Esophagus muscularis mucosa (tissue), 4 donors: ENCODE results near the gene TBR1. TPM values are rescaled to one million over a fixed set of nuclear protein-coding genes. Genes with fewer than 3 reads are reported as not detected.

Experiments used
- DNase-seq: peaks from one replicate; pipeline ENCODE4 v3.0.0-alpha.2; 2017; ENCODE audit errors: extremely low spot score
- H3K27ac ChIP-seq, 4 donors: fragments of 200-600 bp; sonication (generic); replicated peaks in 1 of 4; 1 replicate in 3 of 4; 2 replicates in 1 of 4; pipeline ENCODE4 v1.5.1; 2016 to 2019; ENCODE audit warnings: mild to moderate bottlenecking in 1 of 4
- H3K27me3 ChIP-seq, 4 donors: fragments of 200-600 bp; sonication (generic); one replicate each; pipeline versions ENCODE4 v1.5.1 to v1.6.0; 2016 to 2019
- H3K36me3 ChIP-seq, 4 donors: fragments of 200-600 bp; sonication (generic); one replicate each; pipeline ENCODE4 v1.5.1; 2016 to 2019
- H3K4me1 ChIP-seq, 4 donors: fragments of 200-600 bp; sonication (generic); one replicate each; pipeline ENCODE4 v1.5.1; 2016 to 2019
- H3K4me3 ChIP-seq, 4 donors: fragments of 200-600 bp; sonication (generic); 1 replicate in 2 of 4; 2 replicates in 2 of 4; pipeline ENCODE4 v1.5.1; 2016 to 2019; ENCODE audit warnings: mild to moderate bottlenecking in 4 of 4, moderate library complexity in 1 of 4
- H3K9me3 ChIP-seq, 4 donors: fragments of 200-600 bp; sonication (generic); 1 replicate in 3 of 4; 2 replicates in 1 of 4; pipeline ENCODE4 v1.5.1; 2016 to 2019
- CTCF ChIP-seq, 3 experiments: fragments of 200-600 bp in 2 of 3; fragments of 450-650 bp in 1 of 3; sonication (generic) in 2 of 3; IDR thresholded peaks; one replicate each; pipeline ENCODE4 v1.5.1; 2017 to 2019; ENCODE audit warnings: antibody characterized with exemption in 3 of 3, mild to moderate bottlenecking in 2 of 3, moderate library complexity in 1 of 3
- EP300 ChIP-seq: sonication (generic); formaldehyde crosslinking; IDR thresholded peaks from one replicate; pipeline ENCODE4 v1.6.1; 2017; ENCODE audit warnings: antibody characterized with exemption
- POLR2A ChIP-seq: fragments of 450-650 bp; IDR thresholded peaks from one replicate; pipeline ENCODE4 v1.6.1; 2017; ENCODE audit warnings: antibody characterized with exemption, moderate library complexity, mild to moderate bottlenecking, low read depth
- POLR2AphosphoS5 ChIP-seq, 2 donors: sonication (generic); formaldehyde crosslinking; IDR thresholded peaks; one replicate each; pipeline ENCODE4 v1.6.1; 2017; ENCODE audit warnings: antibody characterized with exemption in 2 of 2
- WGBS: methylation state at CpG from one replicate; pipeline ENCODE4 v1.1.5; 2018; 5-methylcytosine and 5-hydroxymethylcytosine counted together
- intact Hi-C: fragments of 100-400 bp; cut with DNase I; formaldehyde crosslinking; loops from one replicate; pipeline ENCODE4 v1.15.1; 2023
- total RNA-seq, 4 donors: library from RNA; depleted of rRNA; stranded (reverse); fragments of >200 nt; gene quantifications; one replicate each; pipeline versions ENCODE4 v1.1.0 to v1.2.1, GENCODE V29; 2016

The TBR1 gene
- total RNA-seq, 4 donors from 2014 or later, result not detected

- DNase-seq, result no peak
- Histone ChIP-seq H3K4me3 (peak overlapping the region; percentile 2 to 40 (median 28)), H3K9me3 (no peaks in the 10 kb centered on the region), H3K36me3 (no peaks in the 10 kb centered on the region), H3K27me3 (peaks cover 12 to 88% (median 74%) of the 10 kb centered on the region in 4 donors), H3K4me1 (peaks cover 13 to 33% (median 29%) of the 10 kb centered on the region in 4 donors), H3K27ac (no peak overlapping the region)
- TF ChIP-seq CTCF (IDR thresholded peaks at IDR 0.05) (peak in 1 of 3 experiments; percentile 23), POLR2A (no peak)
- 19% methylated on average over 13 of the region's 13 CpGs for WGBS
- intact Hi-C loops, result no loop called here
Measured at GRCh38 chr2:161426455-161426921, 10.4 kb downstream of the TBR1 start.

DNA sequence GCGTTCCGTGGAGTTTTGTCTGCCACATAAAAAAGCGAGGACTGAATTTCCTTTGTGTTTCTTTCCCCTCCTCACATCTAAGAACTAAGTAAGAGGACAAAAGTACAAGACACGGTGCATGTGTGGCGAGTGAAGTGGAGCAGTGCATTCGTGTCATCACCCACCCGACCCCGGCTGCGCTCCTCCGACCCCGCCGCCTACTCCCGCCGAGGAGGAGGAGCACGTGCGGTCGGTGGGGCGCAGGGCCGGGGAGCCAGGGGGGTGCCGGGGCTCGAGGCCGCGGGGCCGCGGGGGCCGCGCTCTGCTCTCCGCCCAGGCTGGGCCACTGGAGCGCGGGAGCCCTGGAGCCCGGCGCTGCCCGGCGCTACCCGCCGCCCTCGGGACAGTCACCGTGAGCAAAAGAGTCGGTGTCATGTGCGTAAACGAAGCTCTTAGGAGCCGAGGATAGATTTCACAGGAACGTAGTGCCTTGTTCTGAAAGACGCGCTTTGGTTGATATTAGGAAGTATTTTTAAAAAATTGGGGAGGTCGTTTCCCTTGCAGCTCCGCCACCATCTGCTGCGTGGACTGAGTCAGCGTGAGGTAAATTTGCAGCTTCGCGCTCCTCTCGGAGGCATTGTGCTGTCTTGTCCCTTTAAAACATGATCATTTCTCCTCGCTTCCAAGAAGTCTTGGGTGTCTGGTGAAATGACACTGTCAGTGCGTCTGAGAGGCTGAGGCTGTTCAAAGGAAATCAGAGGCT is 11.0 kb downstream of the TBR1 start:
- DNase-seq, result no peak
- Histone ChIP-seq H3K36me3 (no peaks in the 10 kb centered on the region), H3K27me3 (peaks cover 12 to 82% (median 68%) of the 10 kb centered on the region in 4 donors), H3K4me3 (peak overlapping the region; percentile 2 to 40 (median 28)), H3K9me3 (no peaks in the 10 kb centered on the region), H3K4me1 (peaks cover 13 to 33% (median 29%) of the 10 kb centered on the region in 4 donors), H3K27ac (no peak overlapping the region)
- intact Hi-C loops, result no loop called here
- 17% methylated on average over 24 of the region's 54 CpGs for WGBS
- TF ChIP-seq EP300 (no peak), POLR2A (no peak), CTCF (IDR thresholded peaks at IDR 0.05) (no peak), POLR2AphosphoS5 (IDR thresholded peaks at IDR 0.05) (no peak)

GRCh38 chr2:161427664-161428587 is 11.8 kb downstream of the TBR1 start:
- DNase-seq, result no peak
- intact Hi-C loops, result no loop called here
- peaks cover 12 to 74% (median 60%) of the 10 kb centered on the region in 4 donors for H3K27me3 ChIP-seq
- H3K4me1 ChIP-seq, result peaks cover 13 to 33% (median 29%) of the 10 kb centered on the region in 4 donors
- H3K4me3 ChIP-seq, result peak overlapping the region; percentile 2 to 40 (median 28)
- 40% methylated on average over 44 of the region's 64 CpGs for WGBS
- H3K9me3 ChIP-seq, result no peaks in the 10 kb centered on the region
- TF ChIP-seq POLR2AphosphoS5 (IDR thresholded peaks at IDR 0.05) (no peak), POLR2A (no peak)
- H3K36me3 ChIP-seq, result no peaks in the 10 kb centered on the region
- no peak overlapping the region for H3K27ac ChIP-seq

- Histone ChIP-seq H3K27me3 (peaks cover 12 to 49% (median 39%) of the 10 kb centered on the region in 4 donors), H3K36me3 (no peaks in the 10 kb centered on the region), H3K4me1 (peaks cover 4 to 15% (median 14%) of the 10 kb centered on the region in 4 donors), H3K9me3 (peaks cover 0 to 4% (median under 1%) of the 10 kb centered on the region in 4 donors), H3K4me3 (no peak overlapping the region), H3K27ac (no peak overlapping the region)
- intact Hi-C loops, result no loop called here
- TF ChIP-seq CTCF (IDR thresholded peaks at IDR 0.05), result no peak
- TF ChIP-seq POLR2AphosphoS5 (IDR thresholded peaks at IDR 0.05), result no peak
- no peak for TF ChIP-seq EP300
- no peak for TF ChIP-seq POLR2A
- 68% methylated on average over 2 of the region's 2 CpGs for WGBS
- no peak for DNase-seq
Measured at GRCh38 chr2:161430386-161430785, 14.3 kb downstream of the TBR1 start.

DNA sequence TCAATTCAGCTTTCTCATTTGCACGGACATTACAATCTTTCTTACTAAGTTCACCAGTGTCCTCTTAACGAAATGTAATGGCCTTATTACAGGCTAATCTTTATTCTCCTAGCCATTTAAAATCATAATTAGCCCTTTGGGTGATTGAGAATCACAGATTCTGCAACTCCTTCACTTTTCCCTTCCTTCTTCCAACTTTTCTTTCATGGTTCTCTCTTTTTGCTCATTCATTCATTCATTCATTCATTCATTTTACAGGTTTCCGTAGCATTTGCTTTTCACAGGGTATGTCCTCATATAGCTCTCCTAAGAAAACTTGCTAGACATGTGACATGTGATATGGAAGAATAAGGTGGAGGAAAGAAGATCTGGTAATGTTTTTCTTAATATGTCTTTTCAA is 16.0 kb downstream of the TBR1 start:
- no peak overlapping the region for H3K27ac ChIP-seq
- TF ChIP-seq POLR2A (no peak), EP300 (no peak), CTCF (IDR thresholded peaks at IDR 0.05) (no peak), POLR2AphosphoS5 (IDR thresholded peaks at IDR 0.05) (no peak)
- H3K9me3 ChIP-seq, result peaks cover 0 to 9% (median 3%) of the 10 kb centered on the region in 4 donors
- intact Hi-C loops, result no loop called here
- H3K4me1 ChIP-seq, result peaks cover 0 to 9% (median 9%) of the 10 kb centered on the region in 4 donors
- no peak overlapping the region for H3K4me3 ChIP-seq
- H3K36me3 ChIP-seq, result no peaks in the 10 kb centered on the region
- H3K27me3 ChIP-seq, result peaks cover 9 to 38% (median 22%) of the 10 kb centered on the region in 4 donors
- 79% methylated on average over 3 of the region's 3 CpGs for WGBS
- DNase-seq, result no peak
